Astrocyte (in vitro differentiated cells and primary cell): Measurements from ENCODE around the gene SLC4A3. TPM values are rescaled to one million over a fixed set of nuclear protein-coding genes. Genes with fewer than 3 reads are reported as not detected.

Experiments
- DNase-seq: peaks from one replicate; pipeline ENCODE4 v3.0.0-alpha.2; 2010; ENCODE audit warnings: low read depth
- FAIRE-seq: peaks from 2 replicates; lab custom pipeline; 2011; peaks lifted over from hg19 to GRCh38; lab: Jason Lieb, UNC
- H2AFZ ChIP-seq: 2 replicates; pipeline ENCODE4 v1.6.0; 2012; ENCODE audit warnings: low read depth, low read length, inconsistent platforms
- H3K27ac ChIP-seq: 2 replicates; pipeline ENCODE4 v1.5.1; 2011; ENCODE audit warnings: low read depth, low read length, inconsistent platforms
- H3K27me3 ChIP-seq: 2 replicates; pipeline ENCODE4 v1.6.0; 2011; ENCODE audit warnings: low read length, inconsistent platforms; ENCODE audit not compliant: insufficient read depth
- H3K36me3 ChIP-seq: 2 replicates; pipeline ENCODE4 v1.5.1; 2011; ENCODE audit warnings: low read length, inconsistent platforms; ENCODE audit not compliant: insufficient read depth
- H3K4me1 ChIP-seq: 2 replicates; pipeline ENCODE4 v1.5.1; 2011; ENCODE audit warnings: low read length, inconsistent platforms; ENCODE audit not compliant: insufficient read depth
- H3K4me2 ChIP-seq: 2 replicates; pipeline ENCODE4 v1.6.0; 2012; ENCODE audit warnings: low read length, inconsistent platforms
- H3K4me3 ChIP-seq: 2 replicates; pipeline ENCODE4 v1.5.1; 2011; ENCODE audit warnings: low read depth, mild to moderate bottlenecking, low read length, inconsistent platforms; ENCODE audit not compliant: insufficient read depth
- H3K79me2 ChIP-seq: 2 replicates; pipeline ENCODE4 v1.6.0; 2012; ENCODE audit warnings: mild to moderate bottlenecking, low read length, inconsistent platforms; ENCODE audit not compliant: insufficient read depth
- H3K9ac ChIP-seq: 2 replicates; pipeline ENCODE4 v1.6.0; 2012; ENCODE audit warnings: mild to moderate bottlenecking, low read length, inconsistent platforms
- H3K9me3 ChIP-seq: 2 replicates; pipeline ENCODE4 v1.5.1; 2012; ENCODE audit warnings: low read depth, mild to moderate bottlenecking, low read length, inconsistent platforms; ENCODE audit not compliant: insufficient read depth
- H4K20me1 ChIP-seq: 2 replicates; pipeline ENCODE4 v1.6.0; 2012; ENCODE audit warnings: low read length, inconsistent platforms; ENCODE audit not compliant: insufficient read depth
- H3K27ac Mint-ChIP-seq: one replicate; pipeline ENCODE4 v1.8.0; 2021; ENCODE audit warnings: mild to moderate bottlenecking, mixed read lengths; ENCODE audit not compliant: unreplicated experiment
- H3K27me3 Mint-ChIP-seq: one replicate; pipeline ENCODE4 v1.8.0; 2021; ENCODE audit warnings: low read depth, mixed read lengths; ENCODE audit not compliant: unreplicated experiment
- H3K36me3 Mint-ChIP-seq: one replicate; pipeline ENCODE4 v1.8.0; 2021; ENCODE audit warnings: low read depth, mixed read lengths; ENCODE audit not compliant: unreplicated experiment
- H3K4me1 Mint-ChIP-seq: one replicate; pipeline ENCODE4 v1.8.0; 2021; ENCODE audit warnings: low read depth, mixed read lengths; ENCODE audit not compliant: unreplicated experiment
- H3K4me3 Mint-ChIP-seq: one replicate; pipeline ENCODE4 v1.8.0; 2021; ENCODE audit warnings: mild to moderate bottlenecking, moderate library complexity, mixed read lengths; ENCODE audit not compliant: unreplicated experiment
- H3K9me3 Mint-ChIP-seq: one replicate; pipeline ENCODE4 v1.8.0; 2021; ENCODE audit warnings: mild to moderate bottlenecking, mixed read lengths; ENCODE audit not compliant: unreplicated experiment
- EZH2 ChIP-seq: IDR thresholded peaks from 2 replicates; pipeline ENCODE4 v1.6.1; 2012; ENCODE audit warnings: mild to moderate bottlenecking, low read length, inconsistent platforms; ENCODE audit not compliant: insufficient read depth
- total RNA-seq: library from RNA; stranded (reverse); gene quantifications from 2 replicates; pipeline ENCODE4 v1.2.1, GENCODE V29; 2021
- TF ChIP-seq, protein P1 (sequence below): IDR thresholded peaks from 2 replicates; pipeline ENCODE4 v1.5.1; 2011; ENCODE audit warnings: low read depth, mild to moderate bottlenecking, inconsistent platforms, low read length, moderate library complexity; ENCODE audit not compliant: insufficient read depth

The SLC4A3 gene
- total RNA-seq, 1 donor from 2014 or later: 11.2 TPM

DNA sequence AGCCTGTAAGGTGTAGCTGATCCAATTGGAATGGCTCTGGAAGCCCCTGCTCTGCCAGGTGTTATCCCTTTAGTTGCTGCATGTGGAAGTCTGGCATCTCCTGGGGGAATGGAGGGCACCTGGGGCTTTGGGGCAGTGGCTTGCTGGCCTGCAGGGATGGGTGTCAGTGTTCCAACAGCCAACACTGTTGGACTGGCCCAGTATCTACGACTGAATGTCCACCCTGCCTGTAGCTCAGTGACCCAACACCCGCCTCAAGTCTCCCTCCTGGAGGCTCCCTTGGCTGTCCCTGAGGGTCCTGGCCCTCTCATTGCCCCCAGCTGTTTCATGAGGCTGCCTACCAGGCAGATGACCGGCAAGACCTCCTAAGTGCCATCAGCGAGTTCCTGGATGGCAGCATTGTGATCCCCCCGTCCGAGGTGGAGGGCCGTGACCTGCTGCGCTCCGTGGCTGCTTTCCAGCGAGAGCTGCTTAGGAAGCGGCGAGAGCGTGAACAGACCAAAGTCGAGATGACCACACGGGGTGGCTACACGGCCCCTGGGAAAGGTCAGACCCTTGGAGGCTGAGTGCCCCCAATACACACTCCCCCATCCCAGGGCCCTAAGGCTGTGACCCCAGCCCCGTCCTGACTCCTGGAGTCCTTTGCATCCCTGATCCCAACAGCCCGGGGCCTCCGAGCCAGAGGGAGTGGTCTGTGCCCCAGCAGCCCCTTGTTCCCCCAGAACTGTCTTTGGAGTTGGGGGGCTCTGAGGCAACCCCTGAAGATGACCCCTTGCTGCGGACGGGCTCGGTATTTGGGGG is 7.7 kb downstream of the SLC4A3 start:
- no peaks in the 10 kb centered on the region for H4K20me1 ChIP-seq
- H3K79me2 ChIP-seq: no peaks in the 10 kb centered on the region
- no peak overlapping the region for H3K4me3 ChIP-seq
- no peaks in the 10 kb centered on the region for H3K36me3 ChIP-seq
- Mint-ChIP-seq H3K36me3 (peaks cover 37% of the 10 kb centered on the region), H3K4me3 (no peak overlapping the region), H3K27ac (no peak overlapping the region), H3K27me3 (peaks cover 12% of the 10 kb centered on the region), H3K9me3 (no peaks in the 10 kb centered on the region), H3K4me1 (peaks cover 2% of the 10 kb centered on the region)
- H3K27me3 ChIP-seq: no peaks in the 10 kb centered on the region
- no peaks in the 10 kb centered on the region for H3K9me3 ChIP-seq
- TF ChIP-seq, protein P1, sequence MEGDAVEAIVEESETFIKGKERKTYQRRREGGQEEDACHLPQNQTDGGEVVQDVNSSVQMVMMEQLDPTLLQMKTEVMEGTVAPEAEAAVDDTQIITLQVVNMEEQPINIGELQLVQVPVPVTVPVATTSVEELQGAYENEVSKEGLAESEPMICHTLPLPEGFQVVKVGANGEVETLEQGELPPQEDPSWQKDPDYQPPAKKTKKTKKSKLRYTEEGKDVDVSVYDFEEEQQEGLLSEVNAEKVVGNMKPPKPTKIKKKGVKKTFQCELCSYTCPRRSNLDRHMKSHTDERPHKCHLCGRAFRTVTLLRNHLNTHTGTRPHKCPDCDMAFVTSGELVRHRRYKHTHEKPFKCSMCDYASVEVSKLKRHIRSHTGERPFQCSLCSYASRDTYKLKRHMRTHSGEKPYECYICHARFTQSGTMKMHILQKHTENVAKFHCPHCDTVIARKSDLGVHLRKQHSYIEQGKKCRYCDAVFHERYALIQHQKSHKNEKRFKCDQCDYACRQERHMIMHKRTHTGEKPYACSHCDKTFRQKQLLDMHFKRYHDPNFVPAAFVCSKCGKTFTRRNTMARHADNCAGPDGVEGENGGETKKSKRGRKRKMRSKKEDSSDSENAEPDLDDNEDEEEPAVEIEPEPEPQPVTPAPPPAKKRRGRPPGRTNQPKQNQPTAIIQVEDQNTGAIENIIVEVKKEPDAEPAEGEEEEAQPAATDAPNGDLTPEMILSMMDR: no peak
- no peak for TF ChIP-seq EZH2
- no peak overlapping the region for H3K9ac ChIP-seq
- H3K27ac ChIP-seq: no peak overlapping the region
- no peaks in the 10 kb centered on the region for H3K4me1 ChIP-seq
- FAIRE-seq (no peak), DNase-seq (no peak)
- no peak overlapping the region for H3K4me2 ChIP-seq
- no peak overlapping the region for H2AFZ ChIP-seq

DNA sequence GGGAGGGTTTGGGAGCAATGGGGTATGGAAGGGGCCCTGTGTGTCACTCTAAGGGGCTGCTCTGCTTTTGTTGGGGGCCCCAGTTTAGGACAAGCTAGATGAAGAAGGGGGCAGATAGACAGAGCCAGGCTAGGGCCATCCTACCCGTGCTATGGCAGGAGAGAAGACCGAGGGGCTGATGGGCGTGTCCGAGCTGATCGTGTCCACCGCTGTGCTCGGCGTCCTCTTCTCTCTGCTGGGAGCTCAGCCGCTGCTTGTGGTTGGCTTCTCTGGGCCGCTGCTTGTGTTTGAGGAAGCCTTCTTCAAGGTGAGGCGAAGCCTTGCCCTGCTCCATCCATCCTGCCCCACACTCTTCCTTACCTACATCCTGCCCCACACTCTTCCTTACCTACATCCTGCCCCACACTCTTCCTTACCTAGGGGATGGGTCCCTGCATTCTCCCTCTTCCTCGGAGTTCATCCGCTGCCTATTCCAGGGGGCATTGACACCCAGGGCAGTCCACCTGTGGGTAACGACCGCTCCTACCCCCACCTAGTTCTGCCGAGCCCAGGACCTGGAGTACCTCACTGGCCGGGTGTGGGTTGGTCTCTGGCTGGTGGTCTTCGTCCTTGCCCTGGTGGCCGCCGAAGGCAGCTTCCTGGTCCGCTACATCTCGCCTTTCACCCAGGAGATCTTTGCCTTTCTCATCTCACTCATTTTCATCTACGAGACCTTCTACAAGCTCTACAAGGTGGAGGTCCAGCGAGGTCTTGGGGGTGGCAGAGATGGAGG is 8.9 kb downstream of the SLC4A3 start:
- Histone ChIP-seq H3K9ac (no peak overlapping the region), H3K36me3 (no peaks in the 10 kb centered on the region), H3K27ac (no peak overlapping the region), H3K9me3 (no peaks in the 10 kb centered on the region), H3K79me2 (no peaks in the 10 kb centered on the region), H2AFZ (no peak overlapping the region), H3K4me1 (no peaks in the 10 kb centered on the region), H3K4me3 (no peak overlapping the region), H3K4me2 (no peak overlapping the region), H4K20me1 (no peaks in the 10 kb centered on the region), H3K27me3 (no peaks in the 10 kb centered on the region)
- no peaks in the 10 kb centered on the region for H3K9me3 Mint-ChIP-seq
- DNase-seq (no peak), FAIRE-seq (no peak)
- no peaks in the 10 kb centered on the region for H3K4me1 Mint-ChIP-seq
- no peak overlapping the region for H3K4me3 Mint-ChIP-seq
- H3K36me3 Mint-ChIP-seq: peaks cover 35% of the 10 kb centered on the region
- TF ChIP-seq EZH2: no peak
- TF ChIP-seq, protein P1: no peak
- H3K27me3 Mint-ChIP-seq: peaks cover 12% of the 10 kb centered on the region
- no peak overlapping the region for H3K27ac Mint-ChIP-seq
